NK-92 (cell line): ENCODE results near the gene CCER1.

ENCODE experiments used
- DNase-seq: peaks from one replicate; lab custom pipeline; 2025; ENCODE audit not compliant: unreplicated experiment; lab: John Stamatoyannopoulos, UW

CCER1 gene

GRCh38 chr12:90922145-90922627 is 32.8 kb downstream of the CCER1 start:
- DNase-seq: no peak

- DNase-seq: no peak
These were observed 33.4 kb downstream of the CCER1 start for GRCh38 chr12:90921536-90921935.

DNA sequence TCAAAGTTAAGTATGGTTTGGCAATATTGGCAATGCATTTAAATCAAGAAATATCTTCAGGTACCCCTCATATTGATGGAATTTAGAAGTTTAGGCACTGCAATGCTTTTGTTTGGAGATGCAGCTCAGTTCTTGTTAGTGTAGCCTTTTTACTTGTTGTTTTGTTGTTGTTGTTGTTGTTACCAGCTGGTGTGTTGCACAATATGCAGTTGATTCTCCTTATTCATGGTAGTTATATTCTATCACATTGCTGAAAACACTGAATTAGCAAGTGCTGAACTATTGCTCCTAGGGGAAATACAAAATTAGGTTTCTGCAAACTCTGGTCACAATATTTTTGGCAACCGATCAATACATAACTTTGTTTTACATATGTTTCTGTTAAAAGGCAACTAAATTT is 34.8 kb downstream of the CCER1 start:
- no peak for DNase-seq

DNA sequence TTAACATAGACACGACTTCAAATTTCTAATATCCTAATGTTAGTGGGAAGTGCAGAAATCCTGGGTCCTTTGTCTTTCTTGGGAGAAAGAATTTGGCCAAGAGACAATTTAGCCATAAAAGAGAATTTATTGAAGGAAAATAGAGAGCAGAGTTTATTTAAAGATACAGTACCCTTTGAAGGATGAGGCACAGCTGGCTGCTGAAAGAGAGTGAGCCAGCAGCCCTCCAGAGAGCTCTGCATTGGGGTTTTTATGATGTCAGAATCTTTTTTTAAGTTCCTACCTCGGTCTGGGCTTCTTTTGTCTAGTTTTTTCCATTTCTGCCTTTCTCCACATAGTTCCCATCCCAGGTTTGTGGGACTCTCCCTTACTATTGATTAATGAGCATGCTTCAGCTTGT is 37.5 kb downstream of the CCER1 start:
- no peak for DNase-seq

DNA sequence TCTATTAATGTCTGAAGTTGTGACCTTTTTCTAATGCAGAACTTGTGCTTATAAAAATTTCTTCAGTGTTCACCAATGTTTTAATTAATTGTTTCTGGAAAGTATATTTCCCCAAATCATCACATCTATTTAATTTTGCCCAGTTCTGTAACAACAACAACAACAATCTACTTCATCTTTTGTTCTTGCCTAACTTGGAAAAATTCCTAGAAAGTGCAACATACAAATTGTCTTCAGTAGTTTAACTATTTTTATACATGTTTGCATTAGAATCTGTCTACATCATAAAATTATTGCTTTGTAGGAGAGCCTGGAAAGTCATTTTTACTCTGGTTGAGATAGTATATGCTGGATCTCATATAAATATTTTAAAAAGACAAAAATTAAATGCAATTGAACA is 38.5 kb downstream of the CCER1 start:
- no peak for DNase-seq

DNA sequence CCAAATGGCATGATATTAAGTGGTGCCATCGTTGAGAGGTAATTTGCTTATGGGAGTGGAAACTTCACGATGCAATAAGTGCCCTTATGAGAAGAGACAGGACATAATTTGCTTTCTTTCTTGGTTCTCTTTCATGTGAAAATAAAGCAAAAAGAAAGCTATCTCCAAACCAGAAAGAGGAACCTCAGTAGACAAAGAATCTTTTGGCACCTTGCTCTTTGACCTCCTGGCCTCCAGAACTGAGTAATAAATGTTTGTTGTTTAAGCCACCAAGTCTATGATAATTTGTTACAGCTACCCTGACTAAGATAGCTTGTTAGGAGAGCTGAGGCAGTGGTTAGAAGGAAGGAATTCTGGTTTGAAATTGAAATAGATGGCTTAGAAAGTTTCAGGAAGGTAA is 39.6 kb downstream of the CCER1 start:
- no peak for DNase-seq

GRCh38 chr12:90910958-90911357 is 44.0 kb downstream of the CCER1 start:
- no peak for DNase-seq

GRCh38 chr12:90909069-90909770 is 45.8 kb downstream of the CCER1 start:
- no peak for DNase-seq

DNA sequence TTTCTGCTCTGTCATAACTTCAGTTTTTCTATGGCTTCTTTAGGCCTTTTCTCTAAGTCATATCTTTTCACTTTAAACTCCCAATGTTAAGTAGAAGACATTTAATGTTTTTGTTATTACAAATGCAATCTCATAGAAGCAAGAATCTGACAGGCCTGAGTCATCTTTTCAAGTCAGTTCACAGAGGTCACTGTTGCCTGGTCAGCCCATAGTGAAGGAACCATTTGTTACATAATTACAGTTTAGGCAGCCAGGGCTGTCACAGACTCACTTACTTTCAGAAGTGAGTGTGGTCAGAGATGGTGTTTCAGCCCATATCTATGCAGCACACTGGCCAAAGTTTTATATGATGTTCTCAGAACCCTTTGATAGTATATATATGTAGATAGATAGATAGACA is 46.5 kb downstream of the CCER1 start:
- DNase-seq: no peak

GRCh38 chr12:90905691-90906370 is 49.1 kb downstream of the CCER1 start:
- no peak for DNase-seq

- DNase-seq: no peak
These were observed 52.4 kb downstream of the CCER1 start for GRCh38 chr12:90902596-90902995.
